NOMO-1 (cell line): ENCODE measurements around the gene TTC32.
"Not testable (repeated sequence)": the region's sequence is repeated elsewhere in the genome, so short reads cannot be mapped to it uniquely, and the experiment has no call there.

Experiments
- DNase-seq, 2 experiments: peaks; one replicate each; lab custom pipeline; 2025; ENCODE audit not compliant: unreplicated experiment in 2 of 2; lab: John Stamatoyannopoulos, UW

TTC32 gene

GRCh38 chr2:19901442-19902215, at the start of gene TTC32:
Gene TTC32 (minus strand): TSS chr2:19901983. CDS start chr2:19901854, 129 bp downstream.
- DNase-seq: peak; percentile 79 to 85

- no peak for DNase-seq
Measured at GRCh38 chr2:19949071-19949470, 47.3 kb upstream of the TTC32 start.

GRCh38 chr2:19947184-19947940, 45.6 kb upstream of the TTC32 start:
- DNase-seq: no peak

DNA sequence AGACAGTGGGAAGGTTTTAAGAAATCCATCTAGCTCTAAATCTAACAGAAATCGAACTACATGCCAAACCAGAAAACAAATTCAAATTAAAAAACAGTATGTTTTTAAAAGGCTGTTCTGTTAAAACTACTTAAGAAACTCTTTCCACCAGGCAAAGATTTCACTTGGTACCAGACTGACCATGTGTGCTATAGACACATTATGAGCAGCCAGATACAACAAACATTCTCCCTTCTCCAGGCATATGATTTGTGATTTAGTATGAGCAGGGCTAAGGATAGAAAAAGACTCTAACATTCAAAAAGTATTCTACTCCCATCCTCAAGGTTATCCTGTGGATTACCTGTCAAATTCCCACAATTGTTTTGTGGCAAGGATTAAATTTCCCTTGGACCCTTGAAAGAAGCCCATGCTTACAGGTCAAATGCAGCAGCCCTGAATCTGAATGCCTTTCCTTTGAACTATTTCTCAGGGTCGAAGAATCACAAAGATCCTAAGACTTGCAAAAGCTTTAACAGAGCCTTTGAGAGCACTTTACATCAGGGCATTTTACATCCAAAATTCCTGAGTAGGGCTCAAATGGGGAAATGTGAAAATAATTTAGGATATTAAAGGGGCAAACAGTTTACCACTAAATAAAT, 42.5 kb upstream of the TTC32 start:
- DNase-seq: no peak

GRCh38 chr2:19943189-19943588, 41.4 kb upstream of the TTC32 start:
- no peak for DNase-seq

DNA sequence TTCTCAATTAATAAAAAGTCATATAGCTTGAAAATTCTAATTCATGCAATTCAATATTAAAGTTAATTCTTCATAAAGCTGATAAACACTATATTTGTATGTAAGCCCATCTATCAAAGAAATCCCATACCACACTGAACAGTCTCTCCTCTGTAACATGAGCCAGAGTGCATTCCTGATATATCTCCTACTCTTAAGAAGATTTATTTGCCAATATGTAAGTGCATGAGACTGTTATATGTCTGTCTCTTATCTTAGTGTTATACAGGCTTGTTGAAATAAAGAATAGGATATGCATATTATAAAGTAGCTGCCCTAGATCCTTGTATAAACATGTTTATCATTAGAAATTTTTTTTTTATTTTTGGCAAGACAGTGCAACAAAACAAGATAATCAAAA, 40.4 kb upstream of the TTC32 start:
- DNase-seq: no peak

DNA sequence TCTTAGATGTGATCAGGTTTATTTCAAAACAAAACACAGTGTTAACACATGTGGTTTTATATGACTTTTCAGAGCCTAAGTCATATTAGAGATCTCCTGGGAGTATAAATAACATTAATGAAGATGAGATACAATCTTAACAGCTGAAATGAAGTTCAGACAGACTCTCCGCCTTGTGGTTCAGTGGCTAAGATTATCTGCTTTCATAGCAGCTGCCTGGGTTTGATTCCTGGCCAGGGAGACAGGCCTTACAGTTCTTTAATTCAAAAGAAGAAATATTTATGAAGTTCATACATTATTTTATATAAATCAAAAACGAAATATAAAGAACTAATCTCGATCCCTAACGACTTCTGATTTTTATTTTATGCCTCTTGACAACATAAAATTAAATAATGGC, 35.2 kb upstream of the TTC32 start:
- DNase-seq: no peak

GRCh38 chr2:19936203-19936602, 34.4 kb upstream of the TTC32 start:
- no peak for DNase-seq

DNA sequence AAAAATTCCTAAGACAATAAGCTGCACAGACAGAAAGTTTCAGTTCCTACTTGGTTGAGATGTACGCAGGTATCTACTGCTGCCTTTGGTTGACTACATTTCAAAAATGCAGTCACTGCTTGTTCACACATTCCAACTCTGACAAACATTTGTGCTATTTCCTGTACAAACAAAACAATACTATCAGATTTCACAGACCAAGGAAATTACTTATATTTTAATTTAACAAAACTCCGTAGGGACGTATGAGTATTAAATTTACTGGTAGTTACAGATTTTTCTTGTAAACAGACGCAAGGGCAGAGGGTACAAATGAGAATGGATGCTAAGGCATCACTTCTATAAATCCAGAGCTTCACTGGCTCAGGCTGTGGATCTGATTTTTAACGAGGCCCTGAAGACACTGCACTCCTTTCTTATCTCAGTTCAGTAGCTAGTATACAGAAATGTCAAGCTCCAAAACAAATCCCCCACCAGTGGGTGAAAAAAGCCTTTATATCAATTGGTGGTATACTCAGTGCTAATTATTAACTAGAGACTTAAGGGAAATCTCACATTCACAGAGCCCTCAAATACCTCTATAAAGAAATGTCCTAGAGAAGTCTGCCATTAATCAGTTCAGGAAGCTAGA, 31.7 kb upstream of the TTC32 start:
- no peak for DNase-seq

GRCh38 chr2:19932928-19933327, 31.1 kb upstream of the TTC32 start:
- no peak for DNase-seq

- DNase-seq: no peak
Measured at GRCh38 chr2:19929226-19929625, 27.4 kb upstream of the TTC32 start.

DNA sequence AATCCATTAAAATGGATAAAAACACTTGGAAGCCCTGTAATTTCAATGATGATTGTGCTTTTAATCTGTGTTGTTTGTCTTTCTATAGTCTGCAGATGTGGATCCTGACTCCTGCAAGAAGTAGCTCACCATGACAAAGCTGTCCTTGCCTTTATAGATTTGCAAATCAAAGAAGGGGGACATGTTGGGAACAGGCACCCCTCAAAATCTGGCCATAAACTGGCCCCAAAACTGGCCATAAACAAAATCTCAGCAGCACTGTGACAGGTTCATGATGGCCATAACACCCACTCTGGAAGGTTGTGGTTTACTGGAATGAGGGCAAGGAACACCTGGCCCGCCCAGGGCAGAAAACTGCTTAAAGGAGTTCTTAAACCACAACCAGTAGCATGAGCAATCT, 26.0 kb upstream of the TTC32 start:
- DNase-seq: not testable (repeated sequence)

GRCh38 chr2:19924526-19924925, 22.7 kb upstream of the TTC32 start:
- DNase-seq: not testable (repeated sequence)

DNA sequence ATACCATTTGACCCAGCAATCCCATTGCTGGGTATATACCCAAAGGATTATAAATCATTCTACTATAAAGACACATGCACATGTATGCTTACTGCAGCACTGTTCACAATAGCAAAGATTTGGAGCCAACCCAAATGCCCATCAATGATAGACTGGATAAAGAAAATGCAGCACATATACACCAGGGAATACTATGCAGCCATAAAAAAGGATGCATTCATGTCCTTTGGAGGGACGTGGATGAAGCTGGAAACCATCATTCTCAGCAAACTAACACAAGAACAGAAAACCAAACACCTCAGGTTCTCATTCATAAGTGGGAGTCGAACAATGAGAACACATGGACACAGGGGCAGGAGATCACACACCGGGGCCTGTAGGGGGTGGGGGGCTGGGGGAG, 20.4 kb upstream of the TTC32 start:
- not testable (repeated sequence) for DNase-seq

DNA sequence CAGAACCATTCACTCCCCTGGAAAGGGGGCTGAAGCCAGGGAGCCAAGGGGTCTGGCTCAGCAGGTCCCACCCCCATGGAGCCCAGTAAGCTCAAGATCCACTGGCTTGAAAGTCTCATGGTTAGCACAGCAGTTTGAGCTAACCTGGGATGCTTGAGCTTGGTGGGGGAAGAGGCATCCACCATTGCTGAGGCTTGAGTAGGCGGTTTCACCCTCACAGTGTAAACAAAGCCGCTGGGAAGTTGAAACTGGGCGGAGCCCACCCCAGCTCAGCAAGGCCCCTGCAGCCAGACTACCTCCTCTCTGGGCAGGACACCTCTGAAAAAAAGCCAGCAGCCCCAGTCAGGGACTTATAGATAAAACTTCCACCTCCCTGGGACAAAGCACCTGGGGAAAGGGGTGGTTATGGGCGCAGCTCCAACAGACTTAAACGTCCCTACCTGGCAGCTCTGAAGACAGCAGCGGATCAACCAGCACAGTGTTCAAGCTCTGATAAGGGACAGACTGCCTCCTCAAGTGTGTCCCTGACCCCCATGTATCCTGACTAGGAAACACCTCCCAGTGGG, 14.7 kb upstream of the TTC32 start:
- no peak for DNase-seq

GRCh38 chr2:19914266-19914975, 12.6 kb upstream of the TTC32 start:
- DNase-seq: no peak

DNA sequence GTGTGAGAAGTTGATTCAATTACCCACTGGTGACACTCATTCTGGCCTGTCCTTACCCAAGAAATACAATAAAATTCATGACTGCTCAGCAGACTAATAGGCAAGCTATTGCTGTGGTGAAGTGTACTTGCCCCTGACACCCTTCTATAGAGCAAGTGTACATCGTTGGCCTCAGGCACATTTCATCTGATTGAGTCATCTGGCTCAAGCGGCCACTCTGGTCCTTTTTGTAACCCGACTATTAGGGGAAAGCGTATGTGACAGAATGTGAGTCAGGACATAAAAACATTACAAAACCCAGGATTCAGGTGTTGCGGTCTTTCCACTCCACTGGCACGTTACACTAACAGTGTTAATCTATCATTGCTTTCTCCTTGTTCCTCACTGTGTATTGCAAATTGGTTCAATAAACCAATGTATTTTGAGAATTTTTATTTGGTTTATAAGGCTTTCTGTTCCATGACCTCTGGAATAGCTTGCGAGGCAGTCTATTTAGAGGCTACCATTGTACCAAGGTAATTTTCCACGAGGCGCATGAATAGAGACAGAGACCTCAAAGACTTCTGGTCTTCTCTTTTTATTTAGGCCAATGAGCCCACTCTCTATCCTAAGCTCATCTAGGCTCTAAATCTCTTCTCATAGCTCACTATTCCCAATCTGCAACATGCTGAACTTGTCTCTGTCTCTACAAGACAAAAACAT, 10.2 kb upstream of the TTC32 start:
- no peak for DNase-seq

DNA sequence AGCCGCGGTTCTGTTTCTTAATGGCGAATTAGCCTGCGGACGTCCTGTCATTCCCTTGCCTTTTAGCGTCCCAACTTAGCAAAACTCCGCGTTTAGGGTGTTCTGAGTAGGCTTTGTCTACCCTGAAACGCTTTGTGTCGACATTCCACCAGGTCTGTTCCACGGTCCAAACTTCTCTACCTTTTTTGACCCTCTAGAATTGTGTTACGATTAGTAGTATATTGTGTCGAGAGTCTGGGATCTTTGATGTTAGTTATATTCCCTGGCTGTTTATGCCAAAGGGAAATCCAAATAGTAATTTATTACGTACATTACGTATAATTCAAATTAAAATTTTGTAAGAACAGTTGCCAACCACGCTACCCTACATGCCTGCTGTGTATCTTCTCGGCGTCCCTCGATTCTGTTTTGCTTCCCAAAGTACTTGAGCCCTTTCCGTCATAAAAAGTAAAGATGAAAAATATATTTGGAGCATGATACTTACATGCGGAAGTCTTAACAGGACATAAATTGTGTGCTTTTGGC, 495 bp upstream of the TTC32 start:
- peak; percentile 12 to 25 for DNase-seq

- DNase-seq: peak in 1 of 2 experiments; percentile 26
Measured at GRCh38 chr2:19900931-19901441, 797 bp downstream of the TTC32 start.
